NCI-H69 (cell line): Measurements from ENCODE around the gene SLC44A5.
A peak's percentile ranks its signal among the peaks of the same experiment; 100 is the strongest.
"Not testable (repeated sequence)": the region's sequence is repeated elsewhere in the genome, so short reads cannot be mapped to it uniquely, and the experiment has no call there.

ENCODE experiments used
- DNase-seq: peaks from one replicate; lab custom pipeline; 2025; lab: John Stamatoyannopoulos, UW

Gene SLC44A5

GRCh38 chr1:75366595-75366994 lies 244.3 kb downstream of the SLC44A5 start:
- DNase-seq, result no peak

- DNase-seq, result no peak
Measured at GRCh38 chr1:75361260-75361659, 249.7 kb downstream of the SLC44A5 start.

GRCh38 chr1:75354267-75354666 lies 256.6 kb downstream of the SLC44A5 start:
- DNase-seq, result not testable (repeated sequence)

GRCh38 chr1:75353051-75353450 lies 257.9 kb downstream of the SLC44A5 start:
- DNase-seq, result no peak

GRCh38 chr1:75345538-75346292 lies 265.2 kb downstream of the SLC44A5 start:
- peak; percentile 70 for DNase-seq

GRCh38 chr1:75342786-75343185 lies 268.1 kb downstream of the SLC44A5 start:
- DNase-seq, result peak; percentile 79

GRCh38 chr1:75341537-75341936 lies 269.4 kb downstream of the SLC44A5 start:
- peak; percentile 1 for DNase-seq

GRCh38 chr1:75338616-75339483 lies 272.1 kb downstream of the SLC44A5 start:
- DNase-seq, result peak; percentile 79

GRCh38 chr1:75334876-75335389 lies 276.0 kb downstream of the SLC44A5 start:
- no peak for DNase-seq

- DNase-seq, result no peak
Measured at GRCh38 chr1:75330624-75331023, 280.3 kb downstream of the SLC44A5 start.

GRCh38 chr1:75328691-75329090 lies 282.2 kb downstream of the SLC44A5 start:
- DNase-seq, result no peak

- DNase-seq, result no peak
Measured at GRCh38 chr1:75327395-75327794, 283.5 kb downstream of the SLC44A5 start.

GRCh38 chr1:75317976-75318375 lies 292.9 kb downstream of the SLC44A5 start:
- DNase-seq, result no peak

GRCh38 chr1:75316230-75316629 lies 294.7 kb downstream of the SLC44A5 start:
- DNase-seq, result no peak

GRCh38 chr1:75312620-75313019 lies 298.3 kb downstream of the SLC44A5 start:
- no peak for DNase-seq

- DNase-seq, result peak; percentile 16
Measured at GRCh38 chr1:75310067-75310466, 300.8 kb downstream of the SLC44A5 start.

- DNase-seq, result peak; percentile 63
Measured at GRCh38 chr1:75308365-75308764, 302.5 kb downstream of the SLC44A5 start.

- DNase-seq, result no peak
Measured at GRCh38 chr1:75305061-75305460, 305.9 kb downstream of the SLC44A5 start.

- DNase-seq, result peak; percentile 12
Measured at GRCh38 chr1:75293270-75293669, 317.6 kb downstream of the SLC44A5 start.

GRCh38 chr1:75292013-75292412 lies 318.9 kb downstream of the SLC44A5 start:
- no peak for DNase-seq

- DNase-seq, result no peak
Measured at GRCh38 chr1:75276385-75276784, 334.5 kb downstream of the SLC44A5 start.

- no peak for DNase-seq
Measured at GRCh38 chr1:75275631-75276030, 335.3 kb downstream of the SLC44A5 start.
